ENCODE results near the gene DAAM2. TPM values are rescaled to one million over a fixed set of nuclear protein-coding genes. Genes with fewer than 3 reads are reported as not detected.

DAAM2 gene
- polyA plus RNA-seq, 1 donor (not counting 4 experiments of a cell fraction or from before 2014, with no cell fraction given), result not detected

DNA sequence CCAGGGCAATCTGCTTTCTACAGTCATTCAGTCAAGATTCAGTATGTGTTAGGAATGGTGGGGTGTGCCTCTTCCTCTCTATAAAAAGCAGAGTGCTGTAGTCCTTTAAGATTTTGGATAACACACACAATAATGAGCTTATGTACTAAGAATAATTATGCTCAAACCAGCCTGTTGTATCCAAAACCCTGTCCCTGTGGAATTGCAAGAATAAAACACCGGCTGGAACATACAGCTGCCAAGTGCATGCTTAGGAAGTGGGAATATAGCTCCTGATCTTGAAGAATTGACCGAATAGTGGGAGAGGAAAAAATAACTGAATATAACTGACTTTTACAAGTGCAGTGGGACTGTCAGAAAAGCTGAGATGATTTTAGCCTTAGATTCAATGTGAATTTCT lies 143.1 kb downstream of the DAAM2 start:
- TF ChIP-seq EZH2 (IDR thresholded peaks at IDR 0.05; ENCODE audit: low read length) (no peak), CTCF (optimal IDR thresholded peaks at IDR 0.05 in 1 of 3, IDR thresholded peaks at IDR 0.05 in 1 of 3, conservative IDR thresholded peaks at IDR 0.05 in 1 of 3; ENCODE audit: extremely low read depth in 1 of 3, insufficient read depth in 2 of 3, low read length in 3 of 3) (no peak)
- Histone ChIP-seq H4K20me1 (ENCODE audit: control insufficient read depth, extremely low read depth, insufficient read depth, low read length) (no peaks in the 10 kb centered on the region), H3K4me3 (ENCODE audit: control insufficient read depth in 2 of 3, extremely low read depth in 1 of 3, insufficient read depth in 2 of 3, low read depth in 1 of 3, low read length in 3 of 3) (no peak overlapping the region), H3K79me2 (ENCODE audit: control insufficient read depth, insufficient read depth, low read length) (no peaks in the 10 kb centered on the region), H3K4me1 (ENCODE audit: control insufficient read depth, extremely low read depth, insufficient read depth, low read length) (peaks cover 2% of the 10 kb centered on the region), H3K27me3 (ENCODE audit: control insufficient read depth, extremely low read depth, insufficient read depth, low read length) (peaks cover 5% of the 10 kb centered on the region), H3K9ac (ENCODE audit: control insufficient read depth, extremely low read depth, insufficient read depth, low read length) (no peak overlapping the region), H3K9me1 (ENCODE audit: control insufficient read depth, extremely low read depth, insufficient read depth, low read length) (no peaks in the 10 kb centered on the region), H2AFZ (ENCODE audit: control insufficient read depth, low read length) (no peak overlapping the region), H3K27ac (ENCODE audit: control insufficient read depth, insufficient read depth, low read length) (no peak overlapping the region), H3K4me2 (ENCODE audit: control insufficient read depth, extremely low read depth, insufficient read depth, low read depth, low read length) (no peak overlapping the region), H3K9me3 (ENCODE audit: control insufficient read depth, low read depth, low read length) (no peaks in the 10 kb centered on the region), H3K36me3 (ENCODE audit: control insufficient read depth in 2 of 2, extremely low read depth in 1 of 2, insufficient read depth in 2 of 2, low read length in 2 of 2) (no peaks in the 10 kb centered on the region)
- no peak for FAIRE-seq
- dilution Hi-C loops (cut with MboI; ENCODE audit: extremely low pct_ligation_motif_present, low sequenced_read_pairs), result no loop called here
- DNase-seq (ENCODE audit: low read depth, low spot score), result no peak

DNA sequence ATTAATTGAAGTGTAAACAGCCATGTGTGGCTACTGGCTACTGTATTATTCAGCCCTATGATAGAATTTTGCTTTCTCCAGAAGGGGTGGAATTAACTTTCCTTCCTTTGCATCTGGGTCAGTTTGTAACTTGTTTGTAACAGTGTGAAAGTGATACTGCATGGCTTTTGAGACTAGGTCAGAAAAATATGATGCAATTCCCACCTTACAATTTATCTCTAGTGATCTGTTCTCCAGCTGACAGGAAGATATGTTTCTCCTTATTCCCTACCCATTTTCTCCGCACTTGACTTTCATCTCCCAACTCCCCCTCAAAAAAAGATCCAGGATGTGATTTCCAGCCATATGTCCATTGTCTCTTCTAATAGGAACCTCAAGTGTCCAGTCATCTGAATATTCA lies 144.7 kb downstream of the DAAM2 start:
- H3K27me3 ChIP-seq (ENCODE audit: control insufficient read depth, extremely low read depth, insufficient read depth, low read length), result peaks cover 5% of the 10 kb centered on the region
- peaks cover 2% of the 10 kb centered on the region for H3K4me1 ChIP-seq (ENCODE audit: control insufficient read depth, extremely low read depth, insufficient read depth, low read length)
- FAIRE-seq, result no peak
- no peaks in the 10 kb centered on the region for H3K79me2 ChIP-seq (ENCODE audit: control insufficient read depth, insufficient read depth, low read length)
- no peak for DNase-seq (ENCODE audit: low read depth, low spot score)
- H3K9me1 ChIP-seq (ENCODE audit: control insufficient read depth, extremely low read depth, insufficient read depth, low read length), result no peaks in the 10 kb centered on the region
- no peaks in the 10 kb centered on the region for H4K20me1 ChIP-seq (ENCODE audit: control insufficient read depth, extremely low read depth, insufficient read depth, low read length)
- H3K9me3 ChIP-seq (ENCODE audit: control insufficient read depth, low read depth, low read length), result no peaks in the 10 kb centered on the region
- H3K27ac ChIP-seq (ENCODE audit: control insufficient read depth, insufficient read depth, low read length), result no peak overlapping the region
- dilution Hi-C loops (cut with MboI; ENCODE audit: extremely low pct_ligation_motif_present, low sequenced_read_pairs), result no loop called here
- H2AFZ ChIP-seq (ENCODE audit: control insufficient read depth, low read length), result no peak overlapping the region
- TF ChIP-seq EZH2 (IDR thresholded peaks at IDR 0.05; ENCODE audit: low read length) (no peak), CTCF (optimal IDR thresholded peaks at IDR 0.05 in 1 of 3, IDR thresholded peaks at IDR 0.05 in 1 of 3, conservative IDR thresholded peaks at IDR 0.05 in 1 of 3; ENCODE audit: extremely low read depth in 1 of 3, insufficient read depth in 2 of 3, low read length in 3 of 3) (no peak)
- H3K9ac ChIP-seq (ENCODE audit: control insufficient read depth, extremely low read depth, insufficient read depth, low read length), result no peak overlapping the region
- H3K4me2 ChIP-seq (ENCODE audit: control insufficient read depth, extremely low read depth, insufficient read depth, low read depth, low read length), result no peak overlapping the region
- no peak overlapping the region for H3K4me3 ChIP-seq (ENCODE audit: control insufficient read depth in 2 of 3, extremely low read depth in 1 of 3, insufficient read depth in 2 of 3, low read depth in 1 of 3, low read length in 3 of 3)
- no peaks in the 10 kb centered on the region for H3K36me3 ChIP-seq (ENCODE audit: control insufficient read depth in 2 of 2, extremely low read depth in 1 of 2, insufficient read depth in 2 of 2, low read length in 2 of 2)
